Choroid plexus epithelial cell (primary cell): ENCODE measurements around the gene DNAJC8.

Source experiments
- DNase-seq: peaks from one replicate; pipeline ENCODE4 v3.0.0-alpha.2; 2010; ENCODE audit warnings: low read depth
- H3K4me3 ChIP-seq: 2 replicates; pipeline ENCODE4 v1.5.1; 2011; ENCODE audit warnings: low read depth, mild to moderate bottlenecking, control low read depth, low read length, moderate library complexity
- TF ChIP-seq, protein P1 (sequence below): conservative IDR thresholded peaks from 2 replicates; pipeline ENCODE4 v1.5.1; 2011; ENCODE audit warnings: low read depth, mild to moderate bottlenecking, control low read depth, inconsistent platforms, low read length, moderate library complexity

DNAJC8 gene

DNA sequence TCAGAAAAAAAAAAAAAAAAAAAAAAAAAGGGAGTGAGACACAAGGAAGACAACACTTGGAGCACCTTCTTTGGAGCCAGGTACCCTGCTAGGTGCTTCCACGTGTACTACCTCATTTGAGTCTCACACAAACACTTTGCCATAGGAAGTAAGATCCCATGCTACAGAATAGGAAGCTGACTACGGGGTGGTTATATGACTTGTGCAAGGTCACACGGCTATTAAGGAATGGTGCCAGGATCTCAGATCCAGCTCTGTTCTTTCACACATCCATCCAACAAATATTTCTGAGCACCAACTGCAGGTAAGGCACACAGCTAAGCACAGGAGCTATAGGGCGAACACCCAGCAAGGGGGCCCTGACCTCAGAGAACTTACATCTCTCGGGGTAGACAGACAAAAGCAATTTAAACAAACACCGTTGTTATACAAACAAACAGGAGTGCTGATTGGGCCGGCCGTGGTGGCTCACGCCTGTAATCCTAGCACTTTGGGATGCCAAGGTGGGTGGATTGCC, 78.7 kb downstream of the DNAJC8 start:
- DNase-seq = no peak
- TF ChIP-seq, protein P1, sequence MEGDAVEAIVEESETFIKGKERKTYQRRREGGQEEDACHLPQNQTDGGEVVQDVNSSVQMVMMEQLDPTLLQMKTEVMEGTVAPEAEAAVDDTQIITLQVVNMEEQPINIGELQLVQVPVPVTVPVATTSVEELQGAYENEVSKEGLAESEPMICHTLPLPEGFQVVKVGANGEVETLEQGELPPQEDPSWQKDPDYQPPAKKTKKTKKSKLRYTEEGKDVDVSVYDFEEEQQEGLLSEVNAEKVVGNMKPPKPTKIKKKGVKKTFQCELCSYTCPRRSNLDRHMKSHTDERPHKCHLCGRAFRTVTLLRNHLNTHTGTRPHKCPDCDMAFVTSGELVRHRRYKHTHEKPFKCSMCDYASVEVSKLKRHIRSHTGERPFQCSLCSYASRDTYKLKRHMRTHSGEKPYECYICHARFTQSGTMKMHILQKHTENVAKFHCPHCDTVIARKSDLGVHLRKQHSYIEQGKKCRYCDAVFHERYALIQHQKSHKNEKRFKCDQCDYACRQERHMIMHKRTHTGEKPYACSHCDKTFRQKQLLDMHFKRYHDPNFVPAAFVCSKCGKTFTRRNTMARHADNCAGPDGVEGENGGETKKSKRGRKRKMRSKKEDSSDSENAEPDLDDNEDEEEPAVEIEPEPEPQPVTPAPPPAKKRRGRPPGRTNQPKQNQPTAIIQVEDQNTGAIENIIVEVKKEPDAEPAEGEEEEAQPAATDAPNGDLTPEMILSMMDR = no peak

More for the DNA sequence above, 78.7 kb downstream of the DNAJC8 start:
- no peak overlapping the region for H3K4me3 ChIP-seq
